Measurements from ENCODE around the gene DLG2.

DNA sequence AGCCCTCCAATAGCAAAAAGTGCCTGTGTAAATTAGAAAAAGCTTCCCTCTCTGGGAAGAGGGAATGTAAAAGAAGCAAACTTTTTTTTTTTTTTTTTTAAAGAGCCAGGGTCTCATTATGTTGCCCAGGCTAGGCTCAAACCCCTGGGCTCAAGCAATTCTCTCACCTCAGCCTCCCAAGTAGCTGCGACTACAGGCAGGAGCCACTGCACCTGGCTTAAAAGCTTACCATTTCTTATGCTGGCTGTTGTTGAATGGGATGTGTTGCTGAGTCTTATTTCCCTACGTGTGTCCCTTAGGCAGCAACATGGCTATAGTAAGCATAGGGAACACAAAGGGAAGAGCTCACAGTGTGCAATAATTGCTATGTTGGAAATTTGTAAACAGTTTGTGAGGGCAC is 2115.5 kb downstream of the DLG2 start:
- TF ChIP-seq, protein P1, sequence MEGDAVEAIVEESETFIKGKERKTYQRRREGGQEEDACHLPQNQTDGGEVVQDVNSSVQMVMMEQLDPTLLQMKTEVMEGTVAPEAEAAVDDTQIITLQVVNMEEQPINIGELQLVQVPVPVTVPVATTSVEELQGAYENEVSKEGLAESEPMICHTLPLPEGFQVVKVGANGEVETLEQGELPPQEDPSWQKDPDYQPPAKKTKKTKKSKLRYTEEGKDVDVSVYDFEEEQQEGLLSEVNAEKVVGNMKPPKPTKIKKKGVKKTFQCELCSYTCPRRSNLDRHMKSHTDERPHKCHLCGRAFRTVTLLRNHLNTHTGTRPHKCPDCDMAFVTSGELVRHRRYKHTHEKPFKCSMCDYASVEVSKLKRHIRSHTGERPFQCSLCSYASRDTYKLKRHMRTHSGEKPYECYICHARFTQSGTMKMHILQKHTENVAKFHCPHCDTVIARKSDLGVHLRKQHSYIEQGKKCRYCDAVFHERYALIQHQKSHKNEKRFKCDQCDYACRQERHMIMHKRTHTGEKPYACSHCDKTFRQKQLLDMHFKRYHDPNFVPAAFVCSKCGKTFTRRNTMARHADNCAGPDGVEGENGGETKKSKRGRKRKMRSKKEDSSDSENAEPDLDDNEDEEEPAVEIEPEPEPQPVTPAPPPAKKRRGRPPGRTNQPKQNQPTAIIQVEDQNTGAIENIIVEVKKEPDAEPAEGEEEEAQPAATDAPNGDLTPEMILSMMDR (IDR thresholded peaks at IDR 0.05; ENCODE audit: low read length) = no peak
- no peak for TF ChIP-seq EZH2 (IDR thresholded peaks at IDR 0.05; ENCODE audit: borderline replicate concordance, low read length)

Measured in OCI-LY1 (cell line).